Right cardiac atrium (tissue), 5 donors: Measurements from ENCODE around the gene FHIT. TPM values are rescaled to one million over a fixed set of nuclear protein-coding genes. Genes with fewer than 3 reads are reported as not detected.

Experiments
- ATAC-seq, 2 donors: fragments of 200-7000 bp; cut with Tn5 transposase; one replicate each; pipeline versions ENCODE4 v1.8.0 to v1.9.1; 2020; ENCODE audit warnings: moderate library complexity in 2 of 2, mild to moderate bottlenecking in 1 of 2
- DNase-seq, 3 donors: peaks; one replicate each; pipeline ENCODE4 v3.0.0-alpha.2; 2020
- H3K27ac ChIP-seq: one replicate; pipeline ENCODE4 v1.5.1; 2013; ENCODE audit warnings: mild to moderate bottlenecking, low read length, control low read depth, moderate library complexity
- H3K27me3 ChIP-seq: one replicate; pipeline ENCODE4 v1.6.1; 2013; ENCODE audit not compliant: control insufficient read depth, insufficient read depth
- H3K4me1 ChIP-seq: one replicate; pipeline ENCODE4 v1.6.1; 2013; ENCODE audit warnings: low read length; ENCODE audit not compliant: control insufficient read depth, insufficient read depth
- H3K4me3 ChIP-seq: one replicate; pipeline ENCODE4 v1.5.1; 2013; ENCODE audit warnings: low read length, control low read depth
- H3K9me3 ChIP-seq: one replicate; pipeline ENCODE4 v1.6.1; 2013; ENCODE audit warnings: low read length; ENCODE audit not compliant: control insufficient read depth
- WGBS: extraction: QIAGEN DNeasy Blood & Tissue Kit; methylation state at CpG from one replicate; pipeline ENCODE4 v1.1.7; 2013; 5-methylcytosine and 5-hydroxymethylcytosine counted together
- intact Hi-C, 4 donors: fragments of 100-400 bp; cut with DNase I; formaldehyde crosslinking; loops; one replicate each; pipeline versions ENCODE4 v1.11.0 to v1.14.0; 2022 to 2023
- polyA plus RNA-seq: library from polyadenylated mRNA; stranded (reverse); fragments of 200-250 nt; gene quantifications from one replicate; pipeline ENCODE4 v1.2.3, GENCODE V29; 2013
- total RNA-seq, 4 donors: library from RNA; stranded (reverse); fragmentation: NEBNext Ultra II Directional; extraction: Animal tissue kit (Norgen Biotek cat#: 25700); gene quantifications; one replicate each; pipeline ENCODE4 v1.2.1, GENCODE V29; 2021
- donor health status: healthy with polysubstance abuse.
- donor health status: DM: no; HTN: yes; CAD: no.
- donor health status: DM: no; HTN: no; CAD: no.
- donor health status: DM: no; HTN: yes; CAD: no; lungs with severe emphysema.
- donor health status: DM: yes; HTN: yes; CAD: no.

The FHIT gene
- total and polyA plus RNA-seq, 5 donors = 16.5 to 25.8 (median 21.4) TPM

- no peak for ATAC-seq
- Histone ChIP-seq H3K4me1 (no peaks in the 10 kb centered on the region), H3K9me3 (no peaks in the 10 kb centered on the region), H3K27me3 (no peaks in the 10 kb centered on the region), H3K4me3 (no peak overlapping the region), H3K27ac (no peak overlapping the region)
- intact Hi-C loops = no loop called here
- no peak for DNase-seq
Observed at GRCh38 chr3:60798456-60798855, 452.8 kb downstream of the FHIT start.

- no peak for ATAC-seq
- no peak for DNase-seq
- 53% methylated on average over 3 of the region's 3 CpGs for WGBS
Observed at GRCh38 chr3:60792249-60792852, 458.9 kb downstream of the FHIT start.

GRCh38 chr3:60788185-60788584, 463.1 kb downstream of the FHIT start:
- H3K4me3 ChIP-seq = no peak overlapping the region
- H3K4me1 ChIP-seq = no peaks in the 10 kb centered on the region
- WGBS = 90% methylated on average over 3 of the region's 3 CpGs
- H3K27ac ChIP-seq = no peak overlapping the region
- no peaks in the 10 kb centered on the region for H3K27me3 ChIP-seq
- ATAC-seq = no peak
- H3K9me3 ChIP-seq = no peaks in the 10 kb centered on the region
- intact Hi-C loops = no loop called here
- DNase-seq = no peak

More at GRCh38 chr3:60792249-60792852, 458.9 kb downstream of the FHIT start:
- H3K4me3 ChIP-seq = no peak overlapping the region
- H3K27me3 ChIP-seq = no peaks in the 10 kb centered on the region
- H3K9me3 ChIP-seq = no peaks in the 10 kb centered on the region
- no peak overlapping the region for H3K27ac ChIP-seq
- no peaks in the 10 kb centered on the region for H3K4me1 ChIP-seq
- intact Hi-C loops = no loop called here

- DNase-seq = no peak
- no peak overlapping the region for H3K27ac ChIP-seq
- no peaks in the 10 kb centered on the region for H3K4me1 ChIP-seq
- H3K4me3 ChIP-seq = no peak overlapping the region
- no peaks in the 10 kb centered on the region for H3K27me3 ChIP-seq
- no peak for ATAC-seq
- no peaks in the 10 kb centered on the region for H3K9me3 ChIP-seq
- WGBS = 43% methylated on average over 1 of the region's 1 CpG
- intact Hi-C loops = no loop called here
Observed at GRCh38 chr3:60781935-60782334, 469.3 kb downstream of the FHIT start.

GRCh38 chr3:60779637-60780036, 471.6 kb downstream of the FHIT start:
- H3K9me3 ChIP-seq = no peaks in the 10 kb centered on the region
- H3K27me3 ChIP-seq = no peaks in the 10 kb centered on the region
- 92% methylated on average over 7 of the region's 7 CpGs for WGBS
- ATAC-seq (no peak), DNase-seq (no peak)
- intact Hi-C loops = no loop called here
- no peaks in the 10 kb centered on the region for H3K4me1 ChIP-seq
- no peak overlapping the region for H3K27ac ChIP-seq
- H3K4me3 ChIP-seq = no peak overlapping the region

GRCh38 chr3:60775985-60776384, 475.3 kb downstream of the FHIT start:
- no peaks in the 10 kb centered on the region for H3K9me3 ChIP-seq
- no peaks in the 10 kb centered on the region for H3K4me1 ChIP-seq
- no peaks in the 10 kb centered on the region for H3K27me3 ChIP-seq
- no peak for DNase-seq
- H3K4me3 ChIP-seq = no peak overlapping the region
- no peak overlapping the region for H3K27ac ChIP-seq
- ATAC-seq = no peak
- intact Hi-C loops = no loop called here
- 91% methylated on average over 2 of the region's 2 CpGs for WGBS

- Histone ChIP-seq H3K27me3 (no peaks in the 10 kb centered on the region), H3K27ac (no peak overlapping the region), H3K9me3 (no peaks in the 10 kb centered on the region), H3K4me3 (no peak overlapping the region), H3K4me1 (no peaks in the 10 kb centered on the region)
- DNase-seq = no peak
- ATAC-seq = no peak
- 87% methylated on average over 2 of the region's 2 CpGs for WGBS
- intact Hi-C loops = no loop called here
Observed at GRCh38 chr3:60774617-60775016, 476.6 kb downstream of the FHIT start.

GRCh38 chr3:60772584-60772983, 478.7 kb downstream of the FHIT start:
- H3K4me3 ChIP-seq = no peak overlapping the region
- WGBS = 97% methylated on average over 3 of the region's 3 CpGs

GRCh38 chr3:60771766-60772165, 479.5 kb downstream of the FHIT start:
- Histone ChIP-seq H3K4me3 (no peak overlapping the region), H3K27ac (no peak overlapping the region), H3K27me3 (no peaks in the 10 kb centered on the region), H3K4me1 (no peaks in the 10 kb centered on the region), H3K9me3 (no peaks in the 10 kb centered on the region)
- intact Hi-C loops = no loop called here
- no peak for ATAC-seq
- no peak for DNase-seq

More at GRCh38 chr3:60772584-60772983, 478.7 kb downstream of the FHIT start:
- Histone ChIP-seq H3K27ac (no peak overlapping the region), H3K9me3 (no peaks in the 10 kb centered on the region), H3K27me3 (no peaks in the 10 kb centered on the region), H3K4me1 (no peaks in the 10 kb centered on the region)
- ATAC-seq (no peak), DNase-seq (no peak)
- intact Hi-C loops = no loop called here

- Histone ChIP-seq H3K27me3 (no peaks in the 10 kb centered on the region), H3K4me1 (no peaks in the 10 kb centered on the region), H3K27ac (no peak overlapping the region), H3K4me3 (no peak overlapping the region), H3K9me3 (no peaks in the 10 kb centered on the region)
- no peak for DNase-seq
- ATAC-seq = no peak
- WGBS = 91% methylated on average over 1 of the region's 1 CpG
- intact Hi-C loops = no loop called here
Observed at GRCh38 chr3:60770532-60770931, 480.7 kb downstream of the FHIT start.

GRCh38 chr3:60767536-60767935, 483.7 kb downstream of the FHIT start:
- Histone ChIP-seq H3K27me3 (no peaks in the 10 kb centered on the region), H3K4me3 (no peak overlapping the region), H3K27ac (no peak overlapping the region), H3K9me3 (no peaks in the 10 kb centered on the region), H3K4me1 (no peaks in the 10 kb centered on the region)
- WGBS = 61% methylated on average over 3 of the region's 3 CpGs
- no peak for ATAC-seq
- no peak for DNase-seq
- intact Hi-C loops = no loop called here

GRCh38 chr3:60765776-60766175, 485.5 kb downstream of the FHIT start:
- Histone ChIP-seq H3K27me3 (no peaks in the 10 kb centered on the region), H3K27ac (no peak overlapping the region), H3K4me1 (no peaks in the 10 kb centered on the region), H3K4me3 (no peak overlapping the region), H3K9me3 (no peaks in the 10 kb centered on the region)
- intact Hi-C loops = no loop called here
- ATAC-seq (no peak), DNase-seq (no peak)
- 93% methylated on average over 3 of the region's 3 CpGs for WGBS
